Tibial nerve (tissue), 4 donors: ENCODE measurements around the gene CFAP251. TPM values are rescaled to one million over a fixed set of nuclear protein-coding genes. Genes with fewer than 3 reads are reported as not detected.

Experiments used
- DNase-seq, 2 donors: peaks; one replicate each; pipeline ENCODE4 v3.0.0-alpha.2; 2019; ENCODE audit warnings: low spot score in 2 of 2
- H3K27ac ChIP-seq, 4 donors: fragments of 200-600 bp; sonication (generic) in 3 of 4; one replicate each; pipeline ENCODE4 v1.5.1; 2017 to 2019; ENCODE audit warnings: mild to moderate bottlenecking in 1 of 4
- H3K27me3 ChIP-seq, 2 donors: fragments of 200-600 bp; sonication (generic) in 1 of 2; one replicate each; pipeline versions ENCODE4 v1.5.1 to v1.6.0; 2017 to 2019
- H3K36me3 ChIP-seq, 3 donors: fragments of 200-600 bp; sonication (generic); one replicate each; pipeline ENCODE4 v1.5.1; 2018 to 2019
- H3K4me1 ChIP-seq, 4 donors: fragments of 200-600 bp; sonication (generic) in 3 of 4; one replicate each; pipeline ENCODE4 v1.5.1; 2017 to 2019
- H3K4me3 ChIP-seq, 4 donors: fragments of 200-600 bp; sonication (generic) in 3 of 4; one replicate each; pipeline ENCODE4 v1.5.1; 2017 to 2019; ENCODE audit warnings: mild to moderate bottlenecking in 1 of 4, moderate library complexity in 1 of 4
- H3K9me3 ChIP-seq, 4 donors: fragments of 200-600 bp; sonication (generic) in 3 of 4; one replicate each; pipeline ENCODE4 v1.5.1; 2017 to 2019
- EP300 ChIP-seq, 2 donors: sonication (generic); formaldehyde crosslinking; IDR thresholded peaks; one replicate each; pipeline ENCODE4 v1.6.1; 2017; ENCODE audit warnings: antibody characterized with exemption in 2 of 2, mild to moderate bottlenecking in 1 of 2
- POLR2A ChIP-seq, 2 donors: fragments of 450-650 bp; IDR thresholded peaks; one replicate each; pipeline ENCODE4 v1.6.1; 2017; ENCODE audit warnings: antibody characterized with exemption in 2 of 2, mild to moderate bottlenecking in 2 of 2, moderate library complexity in 2 of 2
- WGBS, 2 donors: methylation state at CpG; one replicate each; pipeline ENCODE4 v1.1.5; 2018; 5-methylcytosine and 5-hydroxymethylcytosine counted together
- total RNA-seq, 4 donors: library from RNA; depleted of rRNA; stranded (reverse); fragments of >200 nt; gene quantifications; one replicate each; pipeline ENCODE4 v1.1.0, GENCODE V29; 2016
- TF ChIP-seq, protein P1 (sequence below), 5 experiments: fragments of 200-600 bp in 3 of 5; fragments of 450-650 bp in 2 of 5; sonication (generic) in 3 of 5; IDR thresholded peaks; one replicate each; pipeline ENCODE4 v1.5.1; 2016 to 2019; ENCODE audit warnings: antibody characterized with exemption in 5 of 5, mild to moderate bottlenecking in 3 of 5, moderate library complexity in 2 of 5

Gene CFAP251
- total RNA-seq, 4 donors from 2014 or later, result 3.0 to 5.4 (median 3.9) TPM

DNA sequence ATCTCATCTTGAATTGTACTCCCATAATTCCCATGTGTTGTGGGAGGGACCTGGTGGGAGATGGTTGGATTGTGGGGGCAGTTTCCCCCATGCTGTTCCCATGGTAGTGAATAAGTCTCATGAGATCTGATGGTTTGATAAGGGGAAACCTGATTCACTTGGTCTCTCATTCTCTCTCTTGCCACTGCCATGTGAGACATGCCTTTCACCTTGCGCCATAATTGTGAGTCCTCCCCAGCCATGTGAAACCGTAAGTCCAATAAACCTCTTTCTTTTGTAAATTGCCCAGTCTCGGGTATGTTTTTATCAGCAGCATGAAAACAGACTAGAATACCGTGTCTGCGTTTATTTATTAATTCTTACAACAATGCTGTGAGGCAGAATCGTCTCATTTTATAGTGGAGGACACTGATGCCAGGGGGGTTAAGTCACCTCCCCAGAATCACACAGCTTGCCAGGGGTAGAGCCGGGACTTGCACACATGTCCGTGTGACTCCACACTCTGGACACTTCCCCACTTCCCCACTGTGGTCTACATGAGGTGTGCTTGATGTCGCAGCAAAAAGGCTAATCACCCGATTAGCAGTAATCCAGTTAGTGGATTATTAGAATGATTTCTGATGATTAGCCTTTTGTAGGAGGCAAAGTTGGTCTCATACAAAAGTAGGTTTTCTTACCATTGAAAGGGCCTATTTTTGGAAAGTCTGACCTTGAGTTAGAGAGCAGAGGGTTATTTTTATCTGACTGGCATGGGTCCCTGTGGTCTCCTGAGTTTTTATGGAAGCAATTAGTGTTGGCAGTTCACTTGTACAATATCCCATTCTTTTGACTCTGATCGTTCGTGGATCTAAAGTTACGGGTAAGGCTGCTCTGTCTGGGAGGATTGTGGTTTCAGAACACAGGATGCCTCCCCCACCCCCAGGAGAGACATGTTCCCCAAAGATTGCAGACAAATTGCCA, 55.9 kb downstream of the CFAP251 start:
- WGBS, 2 donors, result 66 to 70% methylated on average over 13 of the region's 13 CpGs
- H3K36me3 ChIP-seq, result peaks cover 0 to 4% (median 0%) of the 10 kb centered on the region in 3 donors
- H3K4me3 ChIP-seq, result no peak overlapping the region
- DNase-seq, result no peak
- TF ChIP-seq POLR2A (IDR thresholded peaks at IDR 0.05) (no peak), EP300 (IDR thresholded peaks at IDR 0.05) (no peak)
- TF ChIP-seq, protein P1, sequence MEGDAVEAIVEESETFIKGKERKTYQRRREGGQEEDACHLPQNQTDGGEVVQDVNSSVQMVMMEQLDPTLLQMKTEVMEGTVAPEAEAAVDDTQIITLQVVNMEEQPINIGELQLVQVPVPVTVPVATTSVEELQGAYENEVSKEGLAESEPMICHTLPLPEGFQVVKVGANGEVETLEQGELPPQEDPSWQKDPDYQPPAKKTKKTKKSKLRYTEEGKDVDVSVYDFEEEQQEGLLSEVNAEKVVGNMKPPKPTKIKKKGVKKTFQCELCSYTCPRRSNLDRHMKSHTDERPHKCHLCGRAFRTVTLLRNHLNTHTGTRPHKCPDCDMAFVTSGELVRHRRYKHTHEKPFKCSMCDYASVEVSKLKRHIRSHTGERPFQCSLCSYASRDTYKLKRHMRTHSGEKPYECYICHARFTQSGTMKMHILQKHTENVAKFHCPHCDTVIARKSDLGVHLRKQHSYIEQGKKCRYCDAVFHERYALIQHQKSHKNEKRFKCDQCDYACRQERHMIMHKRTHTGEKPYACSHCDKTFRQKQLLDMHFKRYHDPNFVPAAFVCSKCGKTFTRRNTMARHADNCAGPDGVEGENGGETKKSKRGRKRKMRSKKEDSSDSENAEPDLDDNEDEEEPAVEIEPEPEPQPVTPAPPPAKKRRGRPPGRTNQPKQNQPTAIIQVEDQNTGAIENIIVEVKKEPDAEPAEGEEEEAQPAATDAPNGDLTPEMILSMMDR (IDR thresholded peaks at IDR 0.05), result no peak
- H3K4me1 ChIP-seq, result no peaks in the 10 kb centered on the region
- no peak overlapping the region for H3K27ac ChIP-seq
- H3K9me3 ChIP-seq, result peaks cover 0 to 5% (median 0%) of the 10 kb centered on the region in 4 donors
- H3K27me3 ChIP-seq, result no peaks in the 10 kb centered on the region

DNA sequence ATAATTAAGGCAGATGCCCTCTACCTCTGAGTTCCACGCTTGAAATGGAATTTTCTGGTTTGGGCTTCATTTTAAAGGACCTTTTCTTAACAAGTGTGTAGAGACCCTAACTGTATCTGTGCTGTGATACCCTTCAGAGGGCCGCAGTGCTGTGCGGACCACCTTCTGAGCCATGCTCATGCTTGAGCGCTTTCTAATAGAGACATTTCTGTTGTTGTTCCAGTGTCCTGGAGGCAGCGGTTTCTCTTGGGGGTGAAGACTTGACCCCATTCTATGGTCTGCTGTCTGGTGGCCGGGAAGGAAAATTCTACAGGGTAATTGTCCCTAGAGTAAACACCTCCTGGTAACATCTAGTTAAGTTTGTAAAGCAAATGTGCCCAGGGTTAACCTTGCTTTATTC, 56.6 kb downstream of the CFAP251 start:
- Histone ChIP-seq H3K27ac (no peak overlapping the region), H3K36me3 (peaks cover 0 to 4% (median 0%) of the 10 kb centered on the region in 3 donors), H3K27me3 (no peaks in the 10 kb centered on the region), H3K9me3 (peaks cover 0 to 5% (median 0%) of the 10 kb centered on the region in 4 donors), H3K4me3 (no peak overlapping the region), H3K4me1 (no peaks in the 10 kb centered on the region)
- TF ChIP-seq, protein P1 (IDR thresholded peaks at IDR 0.05), result no peak
- TF ChIP-seq POLR2A (IDR thresholded peaks at IDR 0.05) (no peak), EP300 (IDR thresholded peaks at IDR 0.05) (no peak)
- no peak for DNase-seq
- 61 to 73% methylated on average over 6 of the region's 6 CpGs for WGBS, 2 donors

DNA sequence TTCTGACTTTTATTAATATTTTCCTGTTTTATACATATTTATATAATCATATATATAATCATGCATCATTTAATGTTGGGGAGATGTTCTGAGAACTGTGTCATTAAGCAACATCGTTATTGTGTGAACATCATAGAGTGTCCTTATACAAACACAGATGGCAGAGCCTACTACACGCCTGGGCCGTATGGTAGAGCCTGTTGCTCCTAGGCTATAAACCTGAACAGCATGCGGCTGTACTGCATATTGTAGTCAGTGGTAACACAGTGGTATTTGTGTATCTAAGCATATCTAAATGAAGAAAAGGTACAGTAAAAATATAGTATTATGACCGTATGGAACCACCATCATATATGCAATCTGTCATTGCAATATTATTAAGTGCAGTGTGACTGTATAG, 58.6 kb downstream of the CFAP251 start:
- TF ChIP-seq, protein P1 (IDR thresholded peaks at IDR 0.05), result no peak
- TF ChIP-seq EP300 (IDR thresholded peaks at IDR 0.05) (no peak), POLR2A (IDR thresholded peaks at IDR 0.05) (no peak)
- H3K4me1 ChIP-seq, result no peaks in the 10 kb centered on the region
- no peak overlapping the region for H3K27ac ChIP-seq
- H3K9me3 ChIP-seq, result peaks cover 0 to 5% (median 0%) of the 10 kb centered on the region in 4 donors
- H3K27me3 ChIP-seq, result no peaks in the 10 kb centered on the region
- no peak overlapping the region for H3K4me3 ChIP-seq
- 95 to 97% methylated on average over 5 of the region's 5 CpGs for WGBS, 2 donors
- DNase-seq, result no peak
- H3K36me3 ChIP-seq, result peaks cover 0 to 4% (median 0%) of the 10 kb centered on the region in 3 donors

DNA sequence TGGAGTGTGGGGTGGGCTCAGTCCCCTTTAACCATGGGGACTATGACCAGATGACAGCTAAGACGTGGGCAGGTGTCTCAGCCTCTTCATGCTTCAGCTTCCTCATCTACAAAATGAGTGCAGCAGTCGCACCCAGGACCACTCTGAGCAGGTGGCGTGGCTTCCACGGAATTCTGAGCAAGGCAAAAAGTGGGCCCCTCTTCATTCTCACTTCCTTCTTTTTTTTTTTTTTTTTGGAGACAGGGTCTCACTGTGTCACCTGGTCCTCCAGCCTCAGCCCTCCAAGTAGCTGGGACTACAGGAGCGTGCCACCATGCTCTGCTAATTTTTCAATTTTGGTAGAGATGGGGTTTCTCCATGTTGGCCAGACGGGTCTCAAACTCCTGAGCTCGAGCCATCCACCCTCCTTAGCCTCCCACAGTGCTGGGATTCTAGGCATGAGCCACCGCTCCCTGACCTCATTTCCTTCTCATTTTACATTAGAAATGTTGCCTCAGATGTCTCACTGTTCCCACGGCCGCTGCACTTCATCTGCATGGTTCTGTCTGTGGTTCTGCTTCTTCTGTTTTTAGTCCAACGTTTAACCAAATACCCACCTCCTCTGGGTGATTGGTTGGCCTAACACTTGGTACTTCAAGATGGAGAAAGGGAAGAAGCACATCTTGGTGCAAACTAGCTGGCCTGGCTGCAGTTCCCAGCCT, 61.9 kb downstream of the CFAP251 start:
- TF ChIP-seq, protein P1 (IDR thresholded peaks at IDR 0.05), result no peak
- TF ChIP-seq EP300 (IDR thresholded peaks at IDR 0.05) (no peak), POLR2A (IDR thresholded peaks at IDR 0.05) (no peak)
- H3K27me3 ChIP-seq, result no peaks in the 10 kb centered on the region
- no peak overlapping the region for H3K4me3 ChIP-seq
- no peak for DNase-seq
- no peaks in the 10 kb centered on the region for H3K36me3 ChIP-seq
- H3K9me3 ChIP-seq, result no peaks in the 10 kb centered on the region
- 60 to 65% methylated on average over 11 of the region's 11 CpGs for WGBS, 2 donors
- no peak overlapping the region for H3K27ac ChIP-seq
- H3K4me1 ChIP-seq, result no peaks in the 10 kb centered on the region

DNA sequence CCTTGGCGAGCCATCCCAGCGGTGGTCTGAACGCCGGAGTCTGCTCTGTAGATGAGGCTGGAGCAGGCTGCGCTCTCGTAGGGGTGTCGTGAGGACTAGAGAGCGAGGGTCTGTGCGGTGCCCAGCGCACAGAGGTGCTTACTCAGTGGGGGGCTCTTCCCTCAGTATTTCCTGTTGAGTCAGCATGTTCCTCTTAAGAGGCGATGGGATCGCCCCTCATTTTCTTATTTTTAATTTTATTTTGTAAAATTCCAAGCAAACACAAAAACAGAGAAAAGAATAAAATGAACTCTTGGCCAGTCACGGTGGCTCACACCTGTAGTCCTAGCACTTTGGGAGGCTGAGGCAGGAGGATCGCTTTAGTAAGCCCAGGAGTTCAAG, 62.5 kb downstream of the CFAP251 start:
- WGBS, 2 donors, result 81 to 89% methylated on average over 14 of the region's 14 CpGs
- DNase-seq, result no peak
- TF ChIP-seq EP300 (IDR thresholded peaks at IDR 0.05) (no peak), POLR2A (IDR thresholded peaks at IDR 0.05) (no peak)
- TF ChIP-seq, protein P1 (IDR thresholded peaks at IDR 0.05), result no peak
- no peaks in the 10 kb centered on the region for H3K27me3 ChIP-seq
- H3K9me3 ChIP-seq, result no peaks in the 10 kb centered on the region
- H3K36me3 ChIP-seq, result no peaks in the 10 kb centered on the region
- no peak overlapping the region for H3K4me3 ChIP-seq
- H3K4me1 ChIP-seq, result no peaks in the 10 kb centered on the region
- no peak overlapping the region for H3K27ac ChIP-seq
